ENCODE measurements around the gene BATF3. TPM values are rescaled to one million over a fixed set of nuclear protein-coding genes. Genes with fewer than 3 reads are reported as not detected.
"Not testable (repeated sequence)": the region's sequence is repeated elsewhere in the genome, so short reads cannot be mapped to it uniquely, and the experiment has no call there.

The BATF3 gene
- total and polyA plus RNA-seq, 10 donors: 10.8 to 34.0 (median 14.0) TPM

GRCh38 chr1:212712451-212713303, 13.0 kb upstream of the BATF3 start:
- no peak for DNase-seq
- H3K4me1 ChIP-seq: no peaks in the 10 kb centered on the region
- H3K4me3 ChIP-seq: no peak overlapping the region
- intact Hi-C loops (cut with DNase I; ENCODE audit: low total_unique reads): no loop called here
- H3K27me3 ChIP-seq (replicated peaks in 1 of 7): no peaks in the 10 kb centered on the region
- H3K27ac ChIP-seq: no peak overlapping the region
- no peaks in the 10 kb centered on the region for H3K9me3 ChIP-seq
- no peaks in the 10 kb centered on the region for H3K36me3 ChIP-seq
- TF ChIP-seq CTCF (IDR thresholded peaks at IDR 0.05 in 8 of 11, conservative IDR thresholded peaks at IDR 0.05 in 3 of 11): no peak
- no peak for TF ChIP-seq POLR2A (IDR thresholded peaks at IDR 0.05)
- TF ChIP-seq POLR2AphosphoS5 (IDR thresholded peaks at IDR 0.05): no peak
- WGBS, 5 donors: 72 to 80% (median 75%) methylated on average over 4 of the region's 4 CpGs

DNA sequence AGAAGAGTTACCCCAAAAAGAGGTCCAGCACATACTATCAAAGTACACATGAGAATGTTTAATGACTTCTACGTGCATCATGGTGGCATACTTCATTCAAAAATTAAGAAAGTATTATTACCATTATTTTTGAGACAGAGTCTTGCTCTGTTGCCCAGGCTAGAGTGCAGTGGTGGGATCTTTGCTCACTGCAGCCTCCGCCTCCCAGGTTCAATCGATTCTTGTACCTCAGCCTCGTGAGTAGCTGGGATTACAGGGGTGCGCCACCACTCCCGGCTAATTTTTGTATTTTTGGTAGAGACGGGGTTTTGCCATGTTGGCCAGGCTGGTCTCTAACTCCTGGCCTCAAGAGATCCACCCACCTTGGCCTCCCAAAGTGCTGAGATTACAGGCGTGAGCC, 12.3 kb upstream of the BATF3 start:
- H3K27me3 ChIP-seq (replicated peaks in 1 of 7); H3K9me3 ChIP-seq; DNase-seq; H3K4me3 ChIP-seq; intact Hi-C loops (cut with DNase I; ENCODE audit: low total_unique reads); H3K27ac ChIP-seq; H3K36me3 ChIP-seq; H3K4me1 ChIP-seq: not testable (repeated sequence)
- WGBS, 5 donors: 94 to 99% (median 96%) methylated on average over 8 of the region's 8 CpGs

- no peak for TF ChIP-seq POLR2AphosphoS5 (IDR thresholded peaks at IDR 0.05)
- TF ChIP-seq CTCF (IDR thresholded peaks at IDR 0.05 in 8 of 11, conservative IDR thresholded peaks at IDR 0.05 in 3 of 11): no peak
- TF ChIP-seq POLR2A (IDR thresholded peaks at IDR 0.05): no peak
- 50 to 55% (median 53%) methylated on average over 6 of the region's 6 CpGs for WGBS, 5 donors
- no peaks in the 10 kb centered on the region for H3K9me3 ChIP-seq
- no peaks in the 10 kb centered on the region for H3K36me3 ChIP-seq
- H3K4me1 ChIP-seq: no peaks in the 10 kb centered on the region
- H3K27ac ChIP-seq: no peak overlapping the region
- H3K4me3 ChIP-seq: no peak overlapping the region
- intact Hi-C loops (cut with DNase I; ENCODE audit: low total_unique reads): no loop called here
- no peak for DNase-seq
- no peaks in the 10 kb centered on the region for H3K27me3 ChIP-seq (replicated peaks in 1 of 7)
These were observed 10.9 kb upstream of the BATF3 start for GRCh38 chr1:212710566-212710965.

DNA sequence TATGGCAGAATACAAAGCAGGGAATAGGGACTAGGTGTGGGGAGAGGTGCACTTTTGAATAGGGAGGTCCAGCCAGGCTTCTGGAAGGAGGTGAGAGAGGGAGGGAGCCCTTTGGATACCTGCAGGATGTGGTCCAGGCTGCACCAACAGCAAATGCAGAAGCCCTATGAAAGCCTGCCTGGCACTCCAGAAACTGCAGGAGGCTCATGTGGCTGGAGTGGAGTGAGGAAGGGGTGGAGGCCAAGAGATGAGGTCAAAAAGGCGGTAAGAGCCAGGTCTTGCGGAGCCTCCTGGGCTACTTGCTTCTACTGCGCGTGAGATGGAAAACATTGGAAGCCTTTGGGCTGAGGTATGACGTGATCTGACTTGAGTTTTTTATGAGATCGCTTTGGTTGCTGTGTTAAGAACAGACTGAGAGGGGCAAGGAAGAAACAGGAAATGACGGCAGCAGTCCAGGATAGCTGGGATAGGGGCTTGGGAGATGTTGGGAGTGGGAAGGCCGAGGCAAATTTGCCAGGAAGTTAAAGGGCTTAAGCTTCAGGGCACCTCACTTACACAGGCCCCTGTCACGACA, 4.4 kb upstream of the BATF3 start:
- Histone ChIP-seq H3K27me3 (replicated peaks in 1 of 7) (peaks cover 0 to 17% (median 0%) of the 10 kb centered on the region in 7 donors), H3K27ac (no peak overlapping the region), H3K4me3 (no peak overlapping the region), H3K4me1 (peaks cover 10 to 30% (median 24%) of the 10 kb centered on the region in 6 donors), H3K9me3 (no peaks in the 10 kb centered on the region), H3K36me3 (no peaks in the 10 kb centered on the region)
- TF ChIP-seq POLR2A (IDR thresholded peaks at IDR 0.05): no peak
- no peak for TF ChIP-seq CTCF (IDR thresholded peaks at IDR 0.05 in 8 of 11, conservative IDR thresholded peaks at IDR 0.05 in 3 of 11)
- TF ChIP-seq POLR2AphosphoS5 (IDR thresholded peaks at IDR 0.05): no peak
- DNase-seq: no peak
- 68 to 94% (median 86%) methylated on average over 9 of the region's 9 CpGs for WGBS, 5 donors
- intact Hi-C loops (cut with DNase I; ENCODE audit: low total_unique reads): no loop called here

Data from spleen (tissue), 11 donors.